Activated naive CD8-positive, alpha-beta T cell treated with anti-CD3 and anti-CD28 coated beads, Interleukin-2, amount 50 U/mL, for 24 hours (primary cell): ENCODE data around the gene RHBDF1.

Experiments
- ATAC-seq: fragments of 150-1000 bp; cut with Tn5 transposase; one replicate; pipeline ENCODE4 v1.10.0; 2021
- DNase-seq: peaks from one replicate; pipeline ENCODE4 v3.0.0; 2021
- H3K27ac Mint-ChIP-seq: one replicate; pipeline ENCODE4 v1.8.0; 2021; ENCODE audit warnings: mild to moderate bottlenecking, mixed read lengths
- H3K27me3 Mint-ChIP-seq: one replicate; pipeline ENCODE4 v1.8.0; 2021; ENCODE audit warnings: mixed read lengths
- H3K36me3 Mint-ChIP-seq: one replicate; pipeline ENCODE4 v1.8.0; 2021; ENCODE audit warnings: low read depth, mixed read lengths
- H3K4me1 Mint-ChIP-seq: one replicate; pipeline ENCODE4 v1.8.0; 2021; ENCODE audit warnings: mixed read lengths
- H3K4me3 Mint-ChIP-seq: one replicate; pipeline ENCODE4 v1.8.0; 2021; ENCODE audit warnings: mild to moderate bottlenecking, moderate library complexity, mixed read lengths
- H3K9me3 Mint-ChIP-seq: one replicate; pipeline ENCODE4 v1.8.0; 2021; ENCODE audit warnings: mixed read lengths

RHBDF1 gene

GRCh38 chr16:71540-72401 lies 660 bp downstream of the RHBDF1 start:
- H3K9me3 Mint-ChIP-seq = no peaks in the 10 kb centered on the region
- H3K27me3 Mint-ChIP-seq = peaks cover 43% of the 10 kb centered on the region

GRCh38 chr16:71210-71539 lies 1.3 kb downstream of the RHBDF1 start:
- Mint-ChIP-seq H3K36me3 (no peaks in the 10 kb centered on the region), H3K4me1 (peaks cover 9% of the 10 kb centered on the region), H3K27ac (no peak overlapping the region), H3K4me3 (peak overlapping the region; percentile 21), H3K27me3 (peaks cover 43% of the 10 kb centered on the region), H3K9me3 (no peaks in the 10 kb centered on the region)
- no peak for ATAC-seq
- no peak for DNase-seq

More at GRCh38 chr16:71540-72401, 660 bp downstream of the RHBDF1 start:
- H3K27ac Mint-ChIP-seq = no peak overlapping the region
- H3K4me1 Mint-ChIP-seq = peaks cover 15% of the 10 kb centered on the region
- peak overlapping the region; percentile 21 for H3K4me3 Mint-ChIP-seq
- ATAC-seq (no peak), DNase-seq (no peak)
- no peaks in the 10 kb centered on the region for H3K36me3 Mint-ChIP-seq

GRCh38 chr16:69181-69580 lies 3.2 kb downstream of the RHBDF1 start:
- DNase-seq (no peak), ATAC-seq (no peak)
- H3K27me3 Mint-ChIP-seq = peaks cover 34% of the 10 kb centered on the region
- H3K4me1 Mint-ChIP-seq = peaks cover 7% of the 10 kb centered on the region
- H3K36me3 Mint-ChIP-seq = no peaks in the 10 kb centered on the region
- no peaks in the 10 kb centered on the region for H3K9me3 Mint-ChIP-seq
- H3K27ac Mint-ChIP-seq = no peak overlapping the region
- no peak overlapping the region for H3K4me3 Mint-ChIP-seq

GRCh38 chr16:67884-68789 lies 4.3 kb downstream of the RHBDF1 start:
- DNase-seq (no peak), ATAC-seq (no peak)
- Mint-ChIP-seq H3K4me1 (peaks cover 7% of the 10 kb centered on the region), H3K36me3 (no peaks in the 10 kb centered on the region), H3K27me3 (peaks cover 26% of the 10 kb centered on the region), H3K27ac (no peak overlapping the region), H3K4me3 (no peak overlapping the region), H3K9me3 (no peaks in the 10 kb centered on the region)

GRCh38 chr16:67183-67791 lies 5.1 kb downstream of the RHBDF1 start:
- Mint-ChIP-seq H3K9me3 (no peaks in the 10 kb centered on the region), H3K27ac (no peak overlapping the region), H3K4me3 (no peak overlapping the region), H3K36me3 (no peaks in the 10 kb centered on the region), H3K4me1 (peaks cover 4% of the 10 kb centered on the region), H3K27me3 (peaks cover 21% of the 10 kb centered on the region)
- ATAC-seq = no peak
- no peak for DNase-seq

GRCh38 chr16:66309-67182 lies 5.9 kb downstream of the RHBDF1 start:
- no peak for ATAC-seq
- DNase-seq = no peak

GRCh38 chr16:65745-66144 lies 6.7 kb downstream of the RHBDF1 start:
- peaks cover 2% of the 10 kb centered on the region for H3K4me1 Mint-ChIP-seq
- peaks cover 14% of the 10 kb centered on the region for H3K27me3 Mint-ChIP-seq
- no peak overlapping the region for H3K4me3 Mint-ChIP-seq
- peak; percentile 81 for ATAC-seq
- no peaks in the 10 kb centered on the region for H3K36me3 Mint-ChIP-seq
- no peaks in the 10 kb centered on the region for H3K9me3 Mint-ChIP-seq
- H3K27ac Mint-ChIP-seq = no peak overlapping the region
- peak; percentile 89 for DNase-seq

More at GRCh38 chr16:66309-67182, 5.9 kb downstream of the RHBDF1 start:
- Mint-ChIP-seq H3K4me1 (peaks cover 2% of the 10 kb centered on the region), H3K4me3 (no peak overlapping the region), H3K36me3 (no peaks in the 10 kb centered on the region), H3K27me3 (peaks cover 19% of the 10 kb centered on the region), H3K27ac (no peak overlapping the region), H3K9me3 (no peaks in the 10 kb centered on the region)

- Mint-ChIP-seq H3K36me3 (no peaks in the 10 kb centered on the region), H3K27me3 (peaks cover 7% of the 10 kb centered on the region), H3K27ac (no peak overlapping the region), H3K4me1 (peaks cover 2% of the 10 kb centered on the region), H3K4me3 (no peak overlapping the region), H3K9me3 (no peaks in the 10 kb centered on the region)
- no peak for ATAC-seq
- DNase-seq = no peak
Measured at GRCh38 chr16:64914-65255, 7.5 kb downstream of the RHBDF1 start.

GRCh38 chr16:63998-64913 lies 8.2 kb downstream of the RHBDF1 start:
- Mint-ChIP-seq H3K9me3 (no peaks in the 10 kb centered on the region), H3K27ac (no peak overlapping the region), H3K4me3 (no peak overlapping the region), H3K4me1 (peaks cover 2% of the 10 kb centered on the region), H3K27me3 (peaks cover 4% of the 10 kb centered on the region), H3K36me3 (no peaks in the 10 kb centered on the region)
- ATAC-seq (no peak), DNase-seq (no peak)

GRCh38 chr16:63466-63865 lies 9.0 kb downstream of the RHBDF1 start:
- DNase-seq (no peak), ATAC-seq (no peak)
- Mint-ChIP-seq H3K36me3 (no peaks in the 10 kb centered on the region), H3K9me3 (no peaks in the 10 kb centered on the region), H3K27ac (no peak overlapping the region), H3K4me3 (no peak overlapping the region), H3K27me3 (peaks cover 4% of the 10 kb centered on the region), H3K4me1 (peaks cover 2% of the 10 kb centered on the region)

GRCh38 chr16:62968-63391 lies 9.5 kb downstream of the RHBDF1 start:
- DNase-seq = no peak
- Mint-ChIP-seq H3K4me3 (no peak overlapping the region), H3K36me3 (peaks cover 4% of the 10 kb centered on the region), H3K9me3 (no peaks in the 10 kb centered on the region), H3K27ac (no peak overlapping the region), H3K27me3 (peaks cover 4% of the 10 kb centered on the region), H3K4me1 (peaks cover 2% of the 10 kb centered on the region)
- ATAC-seq = no peak

- Mint-ChIP-seq H3K9me3 (no peaks in the 10 kb centered on the region), H3K27me3 (peaks cover 1% of the 10 kb centered on the region), H3K36me3 (peaks cover 4% of the 10 kb centered on the region), H3K27ac (no peak overlapping the region), H3K4me3 (no peak overlapping the region), H3K4me1 (peaks cover 2% of the 10 kb centered on the region)
- DNase-seq = no peak
- no peak for ATAC-seq
Measured at GRCh38 chr16:62283-62967, 10.0 kb downstream of the RHBDF1 start.

GRCh38 chr16:61879-62281 lies 10.6 kb downstream of the RHBDF1 start:
- Mint-ChIP-seq H3K4me1 (peaks cover 2% of the 10 kb centered on the region), H3K27ac (no peak overlapping the region), H3K4me3 (no peak overlapping the region), H3K27me3 (no peaks in the 10 kb centered on the region), H3K9me3 (no peaks in the 10 kb centered on the region), H3K36me3 (peaks cover 4% of the 10 kb centered on the region)
- ATAC-seq = no peak
- DNase-seq = no peak
